ENCODE data around the gene STAU1. TPM values are rescaled to one million over a fixed set of nuclear protein-coding genes. Genes with fewer than 3 reads are reported as not detected.

The STAU1 gene
- 58.5 TPM for total RNA-seq

GRCh38 chr20:49187851-49188641 is at the start of gene STAU1:
Gene STAU1 (minus strand): TSS chr20:49188334. CDS start chr20:49166201, 22,133 bp downstream.

GRCh38 chr20:49219091-49219923 is 31.2 kb upstream of the STAU1 start, which contains the start of gene DDX27:
Gene DDX27 (plus strand): TSS chr20:49219416. CDS start chr20:49219449, 33 bp downstream.

Other genes with a start within 250 kb of the STAU1 start
- gene CSE1L, start 142.0 kb downstream of the STAU1 start, total RNA-seq = 126 TPM
- gene DDX27, start 31.1 kb upstream of the STAU1 start, total RNA-seq = 25.0 TPM
- gene ZNFX1, start 89.7 kb upstream of the STAU1 start, total RNA-seq = 22.8 TPM